ENCODE data around the gene PRMT5.

Gene PRMT5

GRCh38 chr14:22932146-22932545 lies 3.0 kb upstream of the PRMT5 start:
- in situ Hi-C loops (cut with HindIII; ENCODE audit: low sequenced_read_pairs): no loop called here
- no peak overlapping the region for H3K4me3 ChIP-seq (ENCODE audit: low read depth, low read length)
- TF ChIP-seq CTCF (IDR thresholded peaks at IDR 0.05; ENCODE audit: low read depth, low read length, missing control alignments): no peak
- no peak for DNase-seq (ENCODE audit: low read depth)

- in situ Hi-C loops (cut with HindIII; ENCODE audit: low sequenced_read_pairs): no loop called here
- no peak for DNase-seq (ENCODE audit: low read depth)
Measured at GRCh38 chr14:22929961-22930364, 787 bp upstream of the PRMT5 start.

GRCh38 chr14:22928237-22929103 lies 706 bp downstream of the PRMT5 start:
- no peak for TF ChIP-seq CTCF (IDR thresholded peaks at IDR 0.05; ENCODE audit: low read depth, low read length, missing control alignments)
- H3K4me3 ChIP-seq (ENCODE audit: low read depth, low read length): peak overlapping the region; percentile 99
- DNase-seq (ENCODE audit: low read depth): no peak
- in situ Hi-C loops (cut with HindIII; ENCODE audit: low sequenced_read_pairs): no loop called here

More at GRCh38 chr14:22929961-22930364, 787 bp upstream of the PRMT5 start:
- no peak for TF ChIP-seq CTCF (IDR thresholded peaks at IDR 0.05; ENCODE audit: low read depth, low read length, missing control alignments)
- peak overlapping the region; percentile 99 for H3K4me3 ChIP-seq (ENCODE audit: low read depth, low read length)

- no peak for DNase-seq (ENCODE audit: low read depth)
- no peak for TF ChIP-seq CTCF (IDR thresholded peaks at IDR 0.05; ENCODE audit: low read depth, low read length, missing control alignments)
- H3K4me3 ChIP-seq (ENCODE audit: low read depth, low read length): no peak overlapping the region
Measured at GRCh38 chr14:22926316-22926715, 2.9 kb downstream of the PRMT5 start.

GRCh38 chr14:22925513-22925912 lies 3.7 kb downstream of the PRMT5 start:
- in situ Hi-C loops (cut with HindIII; ENCODE audit: low sequenced_read_pairs): no loop called here
- DNase-seq (ENCODE audit: low read depth): no peak

More at GRCh38 chr14:22926316-22926715, 2.9 kb downstream of the PRMT5 start:
- in situ Hi-C loops (cut with HindIII; ENCODE audit: low sequenced_read_pairs): no loop called here

GRCh38 chr14:22923746-22924145 lies 5.4 kb downstream of the PRMT5 start:
- H3K4me3 ChIP-seq (ENCODE audit: low read depth, low read length): no peak overlapping the region
- in situ Hi-C loops (cut with HindIII; ENCODE audit: low sequenced_read_pairs): no loop called here
- no peak for DNase-seq (ENCODE audit: low read depth)
- no peak for TF ChIP-seq CTCF (IDR thresholded peaks at IDR 0.05; ENCODE audit: low read depth, low read length, missing control alignments)

More at GRCh38 chr14:22925513-22925912, 3.7 kb downstream of the PRMT5 start:
- TF ChIP-seq CTCF (IDR thresholded peaks at IDR 0.05; ENCODE audit: low read depth, low read length, missing control alignments): no peak
- no peak overlapping the region for H3K4me3 ChIP-seq (ENCODE audit: low read depth, low read length)

Data from astrocyte of the cerebellum (primary cell).